Peyer's patch (tissue), 4 donors: ENCODE results near the gene DPEP1. TPM values are rescaled to one million over a fixed set of nuclear protein-coding genes. Genes with fewer than 3 reads are reported as not detected.

ENCODE experiments used
- DNase-seq, 3 donors: peaks; one replicate each; pipeline ENCODE4 v3.0.0-alpha.2; 2017 to 2019
- H3K27ac ChIP-seq, 4 donors: fragments of 200-600 bp; sonication (generic); one replicate each; pipeline ENCODE4 v1.5.1; 2016 to 2019
- H3K27me3 ChIP-seq, 2 donors: fragments of 200-600 bp; sonication (generic); one replicate each; pipeline ENCODE4 v1.5.1; 2019
- H3K36me3 ChIP-seq, 3 donors: fragments of 200-600 bp; sonication (generic); one replicate each; pipeline ENCODE4 v1.5.1; 2016 to 2019
- H3K4me1 ChIP-seq, 4 donors: fragments of 200-600 bp; sonication (generic); one replicate each; pipeline ENCODE4 v1.5.1; 2016 to 2019
- H3K4me3 ChIP-seq, 4 donors: fragments of 200-600 bp; sonication (generic); 1 replicate in 3 of 4; 2 replicates in 1 of 4; pipeline ENCODE4 v1.5.1; 2016 to 2019; ENCODE audit warnings: mild to moderate bottlenecking in 1 of 4
- H3K9me3 ChIP-seq, 4 donors: fragments of 200-600 bp; sonication (generic); one replicate each; pipeline ENCODE4 v1.5.1; 2016 to 2019; ENCODE audit warnings: mild to moderate bottlenecking in 1 of 4
- POLR2A ChIP-seq, 2 donors: fragments of 450-650 bp; IDR thresholded peaks; one replicate each; pipeline ENCODE4 v1.5.1; 2017; ENCODE audit warnings: antibody characterized with exemption in 2 of 2, mild to moderate bottlenecking in 2 of 2, moderate library complexity in 2 of 2
- total RNA-seq, 4 donors: library from RNA; depleted of rRNA; stranded (reverse); fragments of >200 nt; gene quantifications; one replicate each; pipeline ENCODE4 v1.1.0, GENCODE V29; 2016
- TF ChIP-seq, protein P1 (sequence below), 6 experiments: fragments of 450-650 bp in 4 of 6; fragments of 200-600 bp in 2 of 6; sonication (generic) in 1 of 6; IDR thresholded peaks; one replicate each; pipeline ENCODE4 v1.5.1; 2017 to 2019; ENCODE audit warnings: antibody characterized with exemption in 6 of 6, mild to moderate bottlenecking in 3 of 6, moderate library complexity in 1 of 6

DPEP1 gene
- total RNA-seq, 4 donors from 2014 or later: 272 to 3,324 (median 2,161) TPM

DNA sequence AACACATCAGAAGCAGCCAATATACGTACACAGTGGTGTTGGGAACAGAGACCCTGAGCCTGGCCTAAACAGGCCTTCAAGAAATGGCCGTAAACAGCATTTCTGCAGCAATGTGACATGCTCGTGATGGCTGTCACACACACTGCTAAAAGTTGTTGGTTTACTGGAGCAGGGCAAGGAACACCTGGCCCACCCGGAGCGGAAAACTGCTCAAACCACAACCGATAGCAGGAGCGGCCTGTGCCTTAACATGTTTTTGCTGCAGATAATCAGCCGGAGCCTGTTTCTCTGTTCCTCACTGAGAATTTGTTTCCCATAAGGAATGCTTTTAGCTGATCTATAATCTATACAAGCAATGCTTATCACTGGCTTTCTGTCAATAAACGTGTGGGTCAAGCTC, 6.0 kb upstream of the DPEP1 start:
- H3K36me3 ChIP-seq: no peaks in the 10 kb centered on the region
- H3K4me1 ChIP-seq: peaks cover 0 to 35% (median 2%) of the 10 kb centered on the region in 4 donors
- no peaks in the 10 kb centered on the region for H3K27me3 ChIP-seq
- no peak for TF ChIP-seq POLR2A (IDR thresholded peaks at IDR 0.05)
- TF ChIP-seq, protein P1, sequence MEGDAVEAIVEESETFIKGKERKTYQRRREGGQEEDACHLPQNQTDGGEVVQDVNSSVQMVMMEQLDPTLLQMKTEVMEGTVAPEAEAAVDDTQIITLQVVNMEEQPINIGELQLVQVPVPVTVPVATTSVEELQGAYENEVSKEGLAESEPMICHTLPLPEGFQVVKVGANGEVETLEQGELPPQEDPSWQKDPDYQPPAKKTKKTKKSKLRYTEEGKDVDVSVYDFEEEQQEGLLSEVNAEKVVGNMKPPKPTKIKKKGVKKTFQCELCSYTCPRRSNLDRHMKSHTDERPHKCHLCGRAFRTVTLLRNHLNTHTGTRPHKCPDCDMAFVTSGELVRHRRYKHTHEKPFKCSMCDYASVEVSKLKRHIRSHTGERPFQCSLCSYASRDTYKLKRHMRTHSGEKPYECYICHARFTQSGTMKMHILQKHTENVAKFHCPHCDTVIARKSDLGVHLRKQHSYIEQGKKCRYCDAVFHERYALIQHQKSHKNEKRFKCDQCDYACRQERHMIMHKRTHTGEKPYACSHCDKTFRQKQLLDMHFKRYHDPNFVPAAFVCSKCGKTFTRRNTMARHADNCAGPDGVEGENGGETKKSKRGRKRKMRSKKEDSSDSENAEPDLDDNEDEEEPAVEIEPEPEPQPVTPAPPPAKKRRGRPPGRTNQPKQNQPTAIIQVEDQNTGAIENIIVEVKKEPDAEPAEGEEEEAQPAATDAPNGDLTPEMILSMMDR (IDR thresholded peaks at IDR 0.05): no peak
- H3K27ac ChIP-seq: no peak overlapping the region
- DNase-seq: no peak
- H3K9me3 ChIP-seq: no peaks in the 10 kb centered on the region
- H3K4me3 ChIP-seq: no peak overlapping the region

DNA sequence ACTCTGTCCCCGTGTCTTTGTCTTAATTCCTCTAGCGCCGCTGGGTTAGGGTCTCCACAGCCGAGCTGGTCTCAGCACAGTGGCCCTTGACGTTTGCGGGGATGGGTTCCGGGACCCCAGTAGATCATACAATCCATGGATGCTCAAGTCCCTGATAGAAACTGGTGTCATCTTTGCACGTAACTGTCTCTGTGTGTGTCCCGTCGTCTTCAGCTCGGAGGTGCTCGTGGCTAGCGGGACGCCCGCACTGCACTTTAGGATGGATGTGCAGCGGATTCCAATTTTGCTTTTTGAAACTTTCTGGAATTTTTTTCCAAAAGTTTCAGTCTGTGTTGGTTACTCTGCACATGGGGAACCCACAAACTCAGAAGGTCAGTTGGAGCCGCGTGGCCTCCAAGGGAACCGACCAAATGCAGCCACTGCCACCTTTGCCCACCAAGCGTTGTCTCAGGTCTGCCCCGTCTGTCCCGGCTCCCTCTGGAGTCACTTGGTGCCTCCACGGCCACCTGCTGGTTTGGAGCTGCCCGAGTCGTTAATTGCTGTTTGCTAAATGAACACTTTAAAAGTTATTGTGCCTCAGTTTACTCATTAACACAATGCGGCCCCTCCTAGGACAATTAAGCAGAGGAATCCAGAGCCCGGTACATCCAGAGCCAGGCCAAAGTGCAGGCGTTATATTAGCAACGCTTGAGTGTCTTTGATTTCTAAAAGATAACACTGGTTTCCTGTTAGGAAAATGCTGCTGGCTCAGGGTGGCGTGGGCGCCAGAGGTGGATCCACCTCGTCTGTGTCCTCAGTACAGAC, 5.3 kb upstream of the DPEP1 start:
- Histone ChIP-seq H3K27ac (peak overlapping the region in 3 of 4 donors; percentile 53 to 85 (median 82)), H3K4me1 (peaks cover 0 to 35% (median 0%) of the 10 kb centered on the region in 4 donors), H3K9me3 (no peaks in the 10 kb centered on the region), H3K4me3 (no peak overlapping the region), H3K27me3 (no peaks in the 10 kb centered on the region), H3K36me3 (no peaks in the 10 kb centered on the region)
- TF ChIP-seq, protein P1 (IDR thresholded peaks at IDR 0.05): peak in 3 of 6 experiments; percentile 53 to 63 (median 61)
- TF ChIP-seq POLR2A (IDR thresholded peaks at IDR 0.05): peak in 1 of 2 donors; percentile 66
- DNase-seq: peak in 2 of 3 donors; percentile 77 to 85

DNA sequence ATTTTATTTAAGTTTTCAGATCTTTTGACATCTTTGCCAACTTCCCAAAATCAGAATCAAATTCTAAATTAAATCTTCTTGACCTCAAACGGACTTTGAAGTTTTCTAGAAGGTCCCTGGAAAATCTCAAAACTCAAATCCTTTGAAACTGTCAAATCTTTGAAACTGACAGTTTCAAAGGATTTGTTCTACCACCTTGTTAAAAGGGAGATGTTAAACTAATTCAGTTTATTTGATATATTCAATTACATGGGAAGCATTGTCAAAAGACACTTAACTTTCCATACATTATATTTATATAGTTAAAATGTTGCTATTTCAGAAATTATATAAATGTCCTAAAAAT, 3.4 kb upstream of the DPEP1 start:
- no peaks in the 10 kb centered on the region for H3K9me3 ChIP-seq
- H3K27me3 ChIP-seq: no peaks in the 10 kb centered on the region
- H3K36me3 ChIP-seq: no peaks in the 10 kb centered on the region
- no peak for DNase-seq
- H3K4me1 ChIP-seq: peaks cover 0 to 36% (median 0%) of the 10 kb centered on the region in 4 donors
- no peak for TF ChIP-seq POLR2A (IDR thresholded peaks at IDR 0.05)
- TF ChIP-seq, protein P1 (IDR thresholded peaks at IDR 0.05): no peak
- H3K4me3 ChIP-seq: no peak overlapping the region
- no peak overlapping the region for H3K27ac ChIP-seq

DNA sequence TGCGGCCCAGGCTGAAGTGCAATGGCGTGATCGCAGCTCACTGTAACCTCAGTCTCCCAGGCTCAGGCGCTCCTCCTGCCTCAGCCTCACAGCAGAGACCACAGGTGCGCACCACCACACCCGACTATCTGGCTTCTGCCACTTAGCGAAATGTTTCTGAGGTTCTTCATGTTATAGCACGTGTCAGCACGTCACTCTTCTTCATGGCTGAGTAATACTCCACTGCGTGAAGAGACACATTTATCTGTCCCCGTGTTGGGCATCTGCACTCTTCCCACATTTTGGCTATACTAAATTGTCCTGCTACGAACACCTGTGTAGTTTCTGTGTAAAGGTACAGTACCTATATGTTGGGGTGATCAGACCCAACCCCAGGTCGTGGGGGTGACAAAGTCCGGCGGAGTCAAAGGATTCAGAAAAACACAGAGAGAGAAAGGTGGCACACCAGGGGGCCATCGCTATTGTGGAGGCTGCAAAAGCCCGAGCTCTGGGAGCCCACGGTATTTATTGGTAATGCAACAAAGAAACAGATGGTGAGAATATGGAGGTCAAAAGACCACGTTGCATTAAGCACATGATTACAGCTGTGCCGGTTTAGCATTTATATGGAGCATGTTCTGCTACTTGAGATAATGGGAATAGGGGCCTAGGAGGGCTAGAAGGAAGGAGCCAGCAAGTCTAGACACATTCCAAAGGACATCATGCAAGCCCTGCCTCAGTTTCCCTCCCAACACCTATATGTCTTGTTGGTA, 851 bp upstream of the DPEP1 start:
- no peak for TF ChIP-seq POLR2A (IDR thresholded peaks at IDR 0.05)
- TF ChIP-seq, protein P1 (IDR thresholded peaks at IDR 0.05): no peak
- Histone ChIP-seq H3K4me3 (no peak overlapping the region), H3K27me3 (no peaks in the 10 kb centered on the region), H3K9me3 (no peaks in the 10 kb centered on the region), H3K27ac (peak overlapping the region in 2 of 4 donors; percentile 85 to 90), H3K36me3 (no peaks in the 10 kb centered on the region), H3K4me1 (peaks cover 0 to 51% (median 0%) of the 10 kb centered on the region in 4 donors)
- DNase-seq: no peak

DNA sequence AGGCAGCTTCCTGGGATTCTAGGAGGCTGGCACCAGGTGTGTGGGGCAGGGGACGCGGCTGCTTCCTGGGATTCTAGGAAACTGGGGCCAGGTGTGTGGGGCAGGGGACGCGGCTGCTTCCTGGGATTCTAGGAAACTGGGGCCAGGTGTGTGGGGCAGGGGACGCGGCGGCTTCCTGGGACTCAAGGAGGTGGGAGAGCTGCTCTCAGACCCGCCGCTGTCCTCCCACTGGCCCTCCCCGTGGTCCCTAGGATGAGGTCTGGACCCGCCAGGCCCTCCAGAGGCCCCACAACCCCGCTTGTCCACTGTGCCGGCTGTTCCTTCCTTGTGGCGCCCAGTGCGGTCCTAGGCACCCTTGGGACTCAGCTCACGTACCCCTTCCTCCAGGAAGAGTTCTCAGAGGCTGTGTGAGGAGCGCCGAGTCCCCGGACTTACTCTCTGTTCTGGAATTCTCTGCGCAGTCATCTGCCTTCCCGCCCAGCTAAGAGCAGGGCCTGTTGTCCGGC, 565 bp downstream of the DPEP1 start:
- peaks cover 0 to 37% (median 0%) of the 10 kb centered on the region in 4 donors for H3K4me1 ChIP-seq
- H3K4me3 ChIP-seq: peak overlapping the region in 3 of 4 donors; percentile 32 to 59 (median 55)
- H3K9me3 ChIP-seq: no peaks in the 10 kb centered on the region
- H3K27ac ChIP-seq: peak overlapping the region in 3 of 4 donors; percentile 75 to 90 (median 85)
- TF ChIP-seq POLR2A (IDR thresholded peaks at IDR 0.05): no peak
- TF ChIP-seq, protein P1 (IDR thresholded peaks at IDR 0.05): no peak
- H3K36me3 ChIP-seq: no peaks in the 10 kb centered on the region
- DNase-seq: no peak
- no peaks in the 10 kb centered on the region for H3K27me3 ChIP-seq
